Vagina (tissue), 2 donors: ENCODE data around the gene SLC10A7.

Experiments
- CTCF ChIP-seq, 3 experiments: fragments of 450-650 bp in 2 of 3; fragments of 200-600 bp in 1 of 3; sonication (generic) in 1 of 3; IDR thresholded peaks; one replicate each; pipeline ENCODE4 v1.5.1; 2017 to 2019; ENCODE audit warnings: antibody characterized with exemption in 3 of 3, mild to moderate bottlenecking in 2 of 3, moderate library complexity in 2 of 3
- POLR2A ChIP-seq, 2 donors: fragments of 450-650 bp; IDR thresholded peaks; one replicate each; pipeline ENCODE4 v1.6.1; 2017; ENCODE audit warnings: antibody characterized with exemption in 2 of 2, mild to moderate bottlenecking in 2 of 2, moderate library complexity in 2 of 2
- POLR2AphosphoS5 ChIP-seq, 2 donors: sonication (generic); formaldehyde crosslinking; IDR thresholded peaks; one replicate each; pipeline ENCODE4 v1.9.0; 2017; ENCODE audit warnings: antibody characterized with exemption in 2 of 2, mild to moderate bottlenecking in 2 of 2, low read depth in 1 of 2; ENCODE audit not compliant: insufficient read depth in 1 of 2

DNA sequence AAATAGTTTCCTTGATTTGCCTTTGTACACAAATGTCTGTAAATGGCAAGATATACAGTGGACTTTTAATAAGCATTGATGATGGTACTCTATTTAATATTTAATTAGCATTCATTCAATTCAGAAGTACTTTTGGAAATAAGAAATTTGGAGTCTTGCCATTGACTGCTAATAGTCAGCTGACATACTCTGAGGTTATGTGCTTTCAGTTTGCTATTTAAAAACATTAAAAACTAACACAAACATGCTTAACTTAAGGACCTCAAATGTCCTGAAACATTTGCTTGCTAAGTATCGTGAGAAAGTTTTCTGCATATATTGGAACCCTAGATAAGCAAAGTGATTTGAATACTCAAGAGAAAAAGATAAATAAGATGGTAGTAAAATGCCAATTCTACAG, 242.8 kb downstream of the SLC10A7 start:
- TF ChIP-seq CTCF (IDR thresholded peaks at IDR 0.05) (no peak), POLR2A (IDR thresholded peaks at IDR 0.05) (no peak), POLR2AphosphoS5 (IDR thresholded peaks at IDR 0.05; ENCODE audit: insufficient read depth in 1 of 2, low read depth in 1 of 2) (no peak)
